Stimulated activated CD4-positive, alpha-beta T cell treated with anti-CD3 and anti-CD28 coated beads, Interleukin-1b, Interleukin-23, amount 100 ng/mL, for 24 hours (primary cell): ENCODE measurements around the gene GNG2.
A peak's percentile ranks its signal among the peaks of the same experiment; 100 is the strongest.

Experiments used
- DNase-seq, 4 experiments: peaks; one replicate each; pipeline ENCODE4 v3.0.0-alpha.2; 2020; ENCODE audit warnings: low read depth in 4 of 4, low spot score in 1 of 4

The GNG2 gene

GRCh38 chr14:51855234-51855633 is 5.2 kb upstream of the GNG2 start:
- DNase-seq = no peak

DNA sequence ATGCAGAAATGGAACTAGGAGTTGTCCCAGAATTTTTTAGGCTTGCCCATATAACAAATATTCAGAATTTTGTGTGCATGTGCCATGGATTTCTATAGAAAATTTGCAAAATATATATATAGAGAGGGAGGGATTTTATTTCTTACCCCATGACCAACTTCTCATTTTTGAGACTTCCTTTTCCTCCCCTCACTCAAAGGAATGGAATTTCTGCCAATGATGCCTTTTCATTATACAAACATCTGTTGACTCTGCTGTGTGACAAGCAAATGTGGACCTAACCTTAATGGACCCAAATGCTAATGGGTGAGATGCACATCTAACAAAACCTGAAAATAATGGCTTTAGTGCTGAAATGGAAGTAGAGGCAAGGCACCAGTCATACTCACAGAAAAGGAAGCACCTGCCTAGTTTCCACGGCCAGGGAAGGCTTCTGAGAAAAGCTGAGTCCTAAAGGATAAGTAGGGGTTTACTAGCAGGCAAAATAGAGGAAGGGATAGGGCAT is 3.6 kb upstream of the GNG2 start:
- DNase-seq = no peak

- no peak for DNase-seq
These were observed 1.3 kb upstream of the GNG2 start for GRCh38 chr14:51859131-51859530.

- DNase-seq = no peak
These were observed 550 bp downstream of the GNG2 start for GRCh38 chr14:51860825-51861499.

DNA sequence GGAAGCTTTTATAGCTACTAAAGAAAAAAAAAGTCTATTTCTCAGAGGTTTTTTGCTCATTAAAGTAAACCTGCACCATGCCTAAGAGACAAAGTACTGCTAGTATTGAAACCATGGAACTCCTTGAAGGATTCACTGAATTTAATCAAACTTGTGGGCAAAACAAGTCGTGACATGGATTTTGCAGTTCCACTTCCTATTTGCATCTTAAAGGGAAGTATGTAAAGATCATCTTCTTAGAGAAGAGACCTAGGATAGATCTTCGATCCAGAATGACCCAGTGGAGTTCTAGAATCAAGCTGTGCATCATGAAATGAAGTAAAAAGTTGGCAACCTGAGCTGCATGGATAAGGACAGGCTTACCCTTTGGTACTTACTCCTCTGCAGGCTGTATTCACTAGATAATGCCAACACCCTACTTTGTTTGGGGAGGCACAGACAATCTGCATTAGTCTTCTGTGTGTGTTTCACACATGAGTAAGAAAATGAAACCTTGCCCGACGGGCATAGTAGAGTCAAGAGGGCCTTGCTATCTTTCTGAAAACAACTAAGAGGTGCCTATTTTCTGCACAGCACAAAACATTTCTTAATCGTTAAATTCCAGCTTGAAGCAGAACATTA is 1.9 kb downstream of the GNG2 start:
- no peak for DNase-seq

- DNase-seq = no peak
These were observed 2.4 kb downstream of the GNG2 start for GRCh38 chr14:51862860-51863259.

DNA sequence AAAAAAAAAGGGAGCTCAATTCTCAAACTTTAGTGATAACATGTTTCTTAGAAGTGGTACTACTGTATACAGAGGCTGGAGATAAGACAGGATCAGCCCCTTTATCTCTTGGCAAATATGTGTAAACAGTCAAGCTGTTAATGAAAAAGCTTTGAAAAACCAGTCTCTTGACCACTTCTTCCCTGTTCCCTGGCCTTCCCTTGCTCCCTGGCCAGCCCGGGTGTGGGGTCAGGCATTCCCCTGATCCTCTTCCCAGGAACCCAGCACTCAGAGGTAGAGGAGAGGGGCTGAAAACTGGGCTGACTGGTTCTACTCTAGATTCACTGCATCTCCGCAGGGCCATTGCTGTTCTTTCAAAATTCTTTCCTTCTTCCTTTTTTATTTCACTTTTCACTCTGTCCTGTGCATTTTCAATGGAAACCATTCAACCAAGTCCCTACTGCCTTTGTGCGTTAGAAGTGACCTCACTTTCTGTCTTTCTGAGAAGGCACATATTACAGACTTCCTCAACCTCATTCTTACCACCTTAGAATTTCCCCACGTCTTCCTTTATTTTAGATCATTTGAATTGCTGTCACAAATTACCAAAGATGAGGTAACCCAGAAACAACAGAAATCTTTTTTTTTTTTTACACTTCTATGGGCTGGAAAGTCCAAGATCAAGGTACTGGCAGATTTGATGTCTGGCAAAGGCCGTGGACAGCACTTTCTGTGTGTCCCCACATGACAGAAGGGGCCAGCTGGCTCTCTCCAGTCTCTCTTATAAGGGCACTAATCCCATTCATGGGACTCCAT is 5.7 kb downstream of the GNG2 start:
- DNase-seq = no peak

DNA sequence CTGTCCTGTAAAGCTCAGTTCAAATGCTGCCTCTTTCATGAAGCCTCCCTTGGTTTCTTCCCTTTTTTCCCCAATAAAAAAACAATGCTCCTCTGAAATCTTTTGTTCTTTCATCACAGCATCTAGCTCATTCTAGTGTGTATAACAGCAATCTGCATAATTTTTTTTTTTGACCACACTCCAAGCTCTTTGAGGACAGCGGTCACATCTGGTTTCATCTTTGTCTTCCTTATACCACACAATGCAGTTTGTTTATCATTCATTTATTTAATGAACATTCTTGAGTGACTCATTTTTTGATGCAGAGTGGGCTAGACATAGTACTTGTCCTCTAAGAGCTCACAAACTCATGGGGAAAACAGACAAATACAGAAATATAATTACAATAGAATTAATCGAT is 7.3 kb downstream of the GNG2 start:
- no peak for DNase-seq

DNA sequence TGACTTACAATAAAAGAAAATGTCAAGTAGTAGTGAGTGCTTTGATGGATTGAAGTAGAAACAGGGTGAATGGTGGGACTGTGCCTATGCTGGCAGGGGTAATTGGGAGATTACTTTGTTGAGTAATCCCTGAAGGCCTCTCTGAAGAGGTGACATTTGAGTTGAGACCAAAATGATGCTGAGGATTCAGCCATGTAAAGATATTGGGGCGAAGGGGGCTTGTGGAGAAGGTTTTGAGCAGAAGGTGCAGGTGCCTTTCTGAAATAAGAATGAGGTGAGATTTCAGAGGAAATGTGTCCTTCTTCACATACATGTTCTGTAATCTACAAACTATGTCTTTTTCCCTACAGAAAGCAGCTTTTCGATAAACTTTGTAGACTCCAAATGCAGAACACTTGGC is 8.0 kb downstream of the GNG2 start:
- DNase-seq = no peak

GRCh38 chr14:51869411-51870100 is 9.1 kb downstream of the GNG2 start:
- DNase-seq = peak in 1 of 4 experiments; percentile 48

DNA sequence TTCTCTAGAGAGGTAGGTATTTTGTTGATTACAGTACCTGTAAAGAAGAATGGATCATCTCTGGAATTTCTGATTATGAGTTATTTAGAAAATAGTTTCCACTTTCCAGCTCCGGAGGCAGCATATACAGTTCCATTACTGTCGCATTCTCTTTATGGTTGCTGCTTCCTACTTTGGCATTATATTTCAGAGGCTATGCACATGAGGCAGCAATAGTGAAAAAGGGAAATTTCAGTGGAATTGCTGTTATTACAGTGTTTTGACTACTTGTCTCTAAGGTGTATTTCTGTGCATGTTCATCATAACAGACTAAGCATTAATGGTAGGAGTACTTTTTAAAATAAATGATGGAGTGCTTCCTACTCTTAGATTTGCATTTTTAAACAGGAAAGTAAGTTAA is 10.2 kb downstream of the GNG2 start:
- no peak for DNase-seq

DNA sequence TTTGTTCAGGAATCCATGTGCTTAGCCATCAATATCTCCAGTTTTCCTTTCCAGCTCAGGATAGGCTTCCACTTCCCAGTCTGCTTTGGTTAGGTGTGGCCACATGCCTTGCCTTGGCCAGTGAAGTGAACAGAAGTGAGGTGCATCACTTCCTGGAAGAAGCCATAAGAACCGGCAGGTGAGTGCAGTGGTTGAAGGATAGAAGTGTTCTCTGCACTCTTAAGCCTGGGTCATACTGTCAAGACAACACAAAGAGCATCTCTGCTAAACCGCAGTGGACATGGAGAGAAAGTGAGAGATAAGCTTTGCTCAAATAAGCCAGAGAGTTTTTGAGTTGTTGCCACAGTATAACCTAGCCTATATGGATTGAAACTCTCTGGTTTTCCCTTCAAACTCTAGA is 11.4 kb downstream of the GNG2 start:
- DNase-seq = no peak

GRCh38 chr14:51872396-51872795 is 12.0 kb downstream of the GNG2 start:
- no peak for DNase-seq

- DNase-seq = peak in 1 of 4 experiments; percentile 18
These were observed 12.9 kb downstream of the GNG2 start for GRCh38 chr14:51873221-51873893.

GRCh38 chr14:51877810-51878209 is 17.4 kb downstream of the GNG2 start:
- DNase-seq = no peak

- DNase-seq = no peak
These were observed 18.8 kb downstream of the GNG2 start for GRCh38 chr14:51879170-51879569.

DNA sequence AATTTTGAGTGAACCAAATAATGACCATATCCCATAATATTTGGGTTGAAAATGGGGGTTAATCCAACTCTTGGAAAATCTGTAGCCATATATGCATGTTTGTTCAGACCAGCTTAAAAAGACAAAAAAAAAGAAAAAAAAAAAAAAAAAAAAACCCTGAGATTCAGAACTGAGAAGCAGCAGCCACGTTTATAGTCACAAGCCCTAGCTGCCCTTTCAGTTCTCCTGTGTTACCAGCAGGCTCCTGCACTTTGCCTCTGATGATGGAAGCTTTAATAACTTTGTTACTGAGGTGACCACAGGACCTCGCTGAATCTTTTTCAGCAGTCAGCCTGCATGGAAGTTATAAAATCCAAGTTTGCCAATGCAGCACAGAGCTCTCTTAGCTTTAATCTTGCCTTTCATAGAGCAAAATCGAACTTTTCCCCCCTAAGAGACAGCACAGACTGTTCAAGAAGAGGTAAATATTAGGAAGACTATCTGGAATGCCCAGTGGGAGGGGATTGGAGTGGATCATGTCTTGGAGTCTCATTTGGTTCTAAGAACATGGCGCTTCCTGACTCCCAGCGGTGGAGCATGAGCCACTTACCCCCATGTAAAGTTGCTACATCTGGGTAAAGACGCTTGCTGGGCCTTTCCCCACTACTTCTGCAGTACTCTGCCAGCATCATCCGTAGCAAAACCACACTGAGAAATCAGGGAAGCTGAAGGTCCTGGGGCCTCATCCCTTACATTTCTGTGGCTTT is 20.6 kb downstream of the GNG2 start:
- no peak for DNase-seq

GRCh38 chr14:51881636-51882035 is 21.2 kb downstream of the GNG2 start:
- DNase-seq = no peak

DNA sequence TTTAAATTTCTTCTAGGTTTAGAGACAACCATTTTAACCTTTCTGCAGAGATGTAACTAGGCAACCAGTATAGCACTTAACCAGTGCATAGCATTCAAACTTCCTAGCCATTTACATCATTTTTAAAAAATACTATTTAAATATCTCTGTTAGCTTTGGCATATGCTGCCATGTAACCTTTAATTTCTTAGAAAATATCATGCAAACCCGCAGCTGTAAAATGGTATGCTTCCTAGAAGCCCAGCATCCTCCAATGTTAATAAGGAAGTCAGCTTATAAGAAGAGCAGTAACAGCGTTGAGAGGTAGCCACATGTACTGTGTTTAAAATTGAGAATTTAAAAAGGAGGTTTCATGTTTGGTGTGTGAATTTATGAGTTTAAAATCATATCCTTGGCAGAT is 22.8 kb downstream of the GNG2 start:
- no peak for DNase-seq
